DOHH2 (cell line): ENCODE measurements around the gene RAD51B.

Source experiments
- CTCF ChIP-seq: fragments of 200-600 bp; sonication (generic); IDR thresholded peaks from one replicate; pipeline ENCODE4 v1.5.1; 2014; ENCODE audit warnings: antibody characterized with exemption, mild to moderate bottlenecking, low read depth, low read length; ENCODE audit not compliant: poor library complexity, severe bottlenecking
- EZH2phosphoT487 ChIP-seq: fragments of 200-600 bp; sonication (generic); IDR thresholded peaks from 2 replicates; pipeline ENCODE4 v1.6.1; 2017; ENCODE audit warnings: borderline replicate concordance, mild to moderate bottlenecking, antibody characterized with exemption, low read length, moderate library complexity, mixed read lengths

DNA sequence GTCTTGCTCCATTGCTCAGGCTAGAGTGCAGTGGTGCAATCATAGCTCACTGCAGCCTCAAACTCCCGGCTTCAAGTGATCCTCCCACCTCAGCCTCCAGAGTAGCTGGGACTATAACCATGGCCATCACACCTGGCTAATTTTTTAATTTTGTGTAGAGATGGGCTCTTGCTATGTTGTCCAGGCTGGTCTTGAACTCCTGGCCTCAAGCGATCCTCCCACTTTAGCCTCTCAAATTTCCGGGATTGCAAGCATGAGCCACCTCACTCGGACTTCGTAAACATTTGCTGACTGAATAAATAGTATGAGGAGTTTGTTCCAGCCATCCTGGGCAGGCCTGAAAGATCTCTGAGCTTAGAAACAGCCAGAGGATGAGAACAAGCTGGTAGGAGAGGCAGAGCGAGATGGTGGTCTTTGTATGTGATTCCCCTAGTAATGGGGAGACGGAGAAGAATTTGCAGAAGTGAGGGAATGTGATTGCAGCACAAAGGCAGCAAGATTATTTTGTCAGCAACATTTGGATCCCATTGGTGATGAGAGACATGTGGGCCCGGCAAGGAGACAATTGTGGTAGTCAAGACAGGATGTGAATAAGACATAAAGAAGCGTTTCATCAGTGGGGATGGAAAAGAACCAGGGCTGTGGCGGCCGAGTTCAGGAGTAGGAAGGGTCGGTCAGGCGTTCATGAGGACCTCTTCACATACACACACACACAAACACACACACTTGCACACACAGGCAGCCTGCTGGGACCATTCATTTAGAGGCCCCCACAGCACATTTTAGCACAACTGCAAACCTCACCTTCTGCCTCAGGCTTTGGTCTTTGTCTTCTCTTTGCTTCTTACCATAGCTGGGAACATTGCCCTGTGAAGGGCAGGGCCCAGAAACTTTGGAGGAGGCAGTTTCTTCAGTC is 817.8 kb downstream of the RAD51B start:
- TF ChIP-seq CTCF (no peak), EZH2phosphoT487 (no peak)
